Lower lobe of right lung (tissue), 2 donors: ENCODE measurements around the gene TLL1. TPM values are rescaled to one million over a fixed set of nuclear protein-coding genes. Genes with fewer than 3 reads are reported as not detected.
A peak's percentile ranks its signal among the peaks of the same experiment; 100 is the strongest.

Source experiments
- ATAC-seq, 2 donors: fragments of 200-7000 bp; cut with Tn5 transposase; one replicate each; pipeline ENCODE4 v1.9.1; 2020 to 2022; ENCODE audit warnings: mild to moderate bottlenecking in 2 of 2, moderate library complexity in 2 of 2
- DNase-seq: peaks from one replicate; pipeline ENCODE4 v3.0.0-alpha.2; 2020
- H3K27ac ChIP-seq: fragments of 200-600 bp; one replicate; pipeline ENCODE4 v1.8.0; 2022
- H3K27me3 ChIP-seq: fragments of 200-600 bp; one replicate; pipeline ENCODE4 v1.8.0; 2022; ENCODE audit warnings: low read depth
- H3K36me3 ChIP-seq: fragments of 200-600 bp; one replicate; pipeline ENCODE4 v1.8.0; 2022; ENCODE audit warnings: mild to moderate bottlenecking
- H3K4me1 ChIP-seq: fragments of 200-600 bp; one replicate; pipeline ENCODE4 v1.8.0; 2022
- H3K4me3 ChIP-seq: fragments of 200-600 bp; one replicate; pipeline ENCODE4 v1.8.0; 2022; ENCODE audit warnings: mild to moderate bottlenecking
- H3K9me3 ChIP-seq: fragments of 200-600 bp; one replicate; pipeline ENCODE4 v1.8.0; 2022
- CTCF ChIP-seq: fragments of 200-600 bp; IDR thresholded peaks from one replicate; pipeline ENCODE4 v1.8.0; 2022; ENCODE audit warnings: antibody characterized with exemption, mild to moderate bottlenecking
- intact Hi-C: fragments of 100-400 bp; cut with DNase I; formaldehyde crosslinking; loops from one replicate; pipeline ENCODE4 v1.11.0; 2022
- total RNA-seq: library from RNA; stranded (reverse); fragmentation: NEBNext Ultra II Directional; extraction: Animal tissue kit (Norgen Biotek cat#: 25700); gene quantifications from one replicate; pipeline ENCODE4 v1.2.1, GENCODE V29; 2021
- donor health status: DM: no; HTN: yes; CAD: no; lungs with severe emphysema.

The TLL1 gene
- total RNA-seq, 1 donor from 2014 or later = 4.7 TPM

DNA sequence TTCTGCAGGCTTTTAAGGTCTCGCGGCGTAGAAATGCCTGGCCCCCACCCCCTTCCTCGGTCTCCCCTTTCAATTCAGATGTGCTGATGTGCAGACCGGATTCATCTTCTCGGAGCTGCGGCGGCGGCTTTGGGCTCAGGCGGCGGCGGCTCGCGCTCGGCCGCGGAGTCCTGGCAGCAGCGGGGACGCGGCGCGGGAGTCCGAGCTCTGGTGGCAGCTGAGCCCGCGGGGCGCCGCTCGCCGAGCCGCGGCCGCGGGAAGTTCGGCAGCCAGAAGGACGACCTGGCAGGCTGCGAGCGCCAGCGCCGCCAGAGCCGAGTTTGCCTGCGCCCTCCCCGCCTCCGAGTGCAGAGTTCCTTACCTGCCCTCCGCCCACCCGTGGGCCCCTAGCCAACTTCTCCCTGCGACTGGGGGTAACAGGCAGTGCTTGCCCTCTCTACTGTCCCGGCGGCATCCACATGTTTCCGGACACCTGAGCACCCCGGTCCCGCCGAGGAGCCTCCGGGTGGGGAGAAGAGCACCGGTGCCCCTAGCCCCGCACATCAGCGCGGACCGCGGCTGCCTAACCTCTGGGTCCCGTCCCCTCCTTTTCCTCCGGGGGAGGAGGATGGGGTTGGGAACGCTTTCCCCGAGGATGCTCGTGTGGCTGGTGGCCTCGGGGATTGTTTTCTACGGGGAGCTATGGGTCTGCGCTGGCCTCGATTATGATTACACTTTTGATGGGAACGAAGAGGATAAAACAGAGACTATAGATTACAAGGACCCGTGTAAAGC, 448 bp downstream of the TLL1 start:
- Histone ChIP-seq H3K36me3 (no peaks in the 10 kb centered on the region), H3K4me3 (peak overlapping the region; percentile 57), H3K27ac (peak overlapping the region; percentile 48), H3K4me1 (peaks cover 25% of the 10 kb centered on the region), H3K9me3 (no peaks in the 10 kb centered on the region), H3K27me3 (peaks cover 38% of the 10 kb centered on the region)
- ATAC-seq (peak; percentile 79 to 81), DNase-seq (peak; percentile 46)
- no peak for TF ChIP-seq CTCF
- intact Hi-C loops = no loop called here

GRCh38 chr4:165874072-165874790, 1.2 kb downstream of the TLL1 start:
- no peaks in the 10 kb centered on the region for H3K9me3 ChIP-seq
- H3K4me1 ChIP-seq = peaks cover 25% of the 10 kb centered on the region
- ATAC-seq (peak in 1 of 2 donors; percentile 20), DNase-seq (no peak)
- peaks cover 38% of the 10 kb centered on the region for H3K27me3 ChIP-seq
- H3K4me3 ChIP-seq = peak overlapping the region; percentile 57
- H3K36me3 ChIP-seq = no peaks in the 10 kb centered on the region
- peak overlapping the region; percentile 22 for H3K27ac ChIP-seq
- intact Hi-C loops = no loop called here
- no peak for TF ChIP-seq CTCF

GRCh38 chr4:165874791-165875371, 1.8 kb downstream of the TLL1 start:
- ATAC-seq (peak; percentile 42 to 60), DNase-seq (peak; percentile 53)
- Histone ChIP-seq H3K4me3 (peak overlapping the region; percentile 57), H3K4me1 (peaks cover 25% of the 10 kb centered on the region), H3K36me3 (no peaks in the 10 kb centered on the region), H3K27ac (no peak overlapping the region), H3K9me3 (no peaks in the 10 kb centered on the region), H3K27me3 (peaks cover 38% of the 10 kb centered on the region)
- TF ChIP-seq CTCF = no peak
- intact Hi-C loops = no loop called here

- Histone ChIP-seq H3K4me1 (peaks cover 25% of the 10 kb centered on the region), H3K9me3 (no peaks in the 10 kb centered on the region), H3K27ac (no peak overlapping the region), H3K36me3 (no peaks in the 10 kb centered on the region), H3K4me3 (peak overlapping the region; percentile 57), H3K27me3 (peaks cover 38% of the 10 kb centered on the region)
- ATAC-seq = no peak
- DNase-seq = no peak
- intact Hi-C loops = no loop called here
- TF ChIP-seq CTCF = no peak
These were observed 2.4 kb downstream of the TLL1 start for GRCh38 chr4:165875446-165875845.

GRCh38 chr4:165877286-165877685, 4.2 kb downstream of the TLL1 start:
- no peak overlapping the region for H3K27ac ChIP-seq
- peaks cover 25% of the 10 kb centered on the region for H3K4me1 ChIP-seq
- H3K36me3 ChIP-seq = no peaks in the 10 kb centered on the region
- peaks cover 36% of the 10 kb centered on the region for H3K27me3 ChIP-seq
- no peaks in the 10 kb centered on the region for H3K9me3 ChIP-seq
- TF ChIP-seq CTCF = no peak
- intact Hi-C loops = no loop called here
- DNase-seq (no peak), ATAC-seq (no peak)
- no peak overlapping the region for H3K4me3 ChIP-seq
